Upper lobe of left lung (tissue), 4 donors: ENCODE measurements around the gene TP63.

Experiments used
- POLR2A ChIP-seq, 4 donors: fragments of 450-650 bp; IDR thresholded peaks; one replicate each; pipeline ENCODE4 v1.5.1; 2016 to 2017; ENCODE audit warnings: antibody characterized with exemption in 4 of 4, mild to moderate bottlenecking in 2 of 4
- TF ChIP-seq, protein P1 (sequence below), 6 experiments: fragments of 450-650 bp in 4 of 6; fragments of 200-600 bp in 2 of 6; sonication (generic) in 2 of 6; IDR thresholded peaks; one replicate each; pipeline ENCODE4 v1.5.1; 2016 to 2019; ENCODE audit warnings: antibody characterized with exemption in 6 of 6

DNA sequence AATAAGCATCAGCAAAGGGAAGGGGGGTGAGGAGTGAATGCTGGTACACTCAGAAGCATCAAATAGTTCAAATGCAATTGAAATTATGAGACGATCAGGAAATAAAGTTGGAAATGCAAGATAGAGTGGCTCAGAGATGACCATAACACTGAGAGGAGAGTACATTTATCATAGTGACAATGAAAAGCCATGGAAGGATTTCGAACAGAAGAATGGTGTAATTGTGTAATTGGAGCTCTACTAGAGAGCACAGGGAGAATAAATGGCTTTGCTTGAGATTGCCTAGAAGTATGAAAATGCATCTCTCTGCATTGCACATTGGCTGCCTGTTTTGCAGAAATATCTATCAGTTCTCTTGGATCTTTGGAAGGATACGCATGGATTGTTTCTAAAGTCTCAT is 163.3 kb downstream of the TP63 start:
- TF ChIP-seq, protein P1, sequence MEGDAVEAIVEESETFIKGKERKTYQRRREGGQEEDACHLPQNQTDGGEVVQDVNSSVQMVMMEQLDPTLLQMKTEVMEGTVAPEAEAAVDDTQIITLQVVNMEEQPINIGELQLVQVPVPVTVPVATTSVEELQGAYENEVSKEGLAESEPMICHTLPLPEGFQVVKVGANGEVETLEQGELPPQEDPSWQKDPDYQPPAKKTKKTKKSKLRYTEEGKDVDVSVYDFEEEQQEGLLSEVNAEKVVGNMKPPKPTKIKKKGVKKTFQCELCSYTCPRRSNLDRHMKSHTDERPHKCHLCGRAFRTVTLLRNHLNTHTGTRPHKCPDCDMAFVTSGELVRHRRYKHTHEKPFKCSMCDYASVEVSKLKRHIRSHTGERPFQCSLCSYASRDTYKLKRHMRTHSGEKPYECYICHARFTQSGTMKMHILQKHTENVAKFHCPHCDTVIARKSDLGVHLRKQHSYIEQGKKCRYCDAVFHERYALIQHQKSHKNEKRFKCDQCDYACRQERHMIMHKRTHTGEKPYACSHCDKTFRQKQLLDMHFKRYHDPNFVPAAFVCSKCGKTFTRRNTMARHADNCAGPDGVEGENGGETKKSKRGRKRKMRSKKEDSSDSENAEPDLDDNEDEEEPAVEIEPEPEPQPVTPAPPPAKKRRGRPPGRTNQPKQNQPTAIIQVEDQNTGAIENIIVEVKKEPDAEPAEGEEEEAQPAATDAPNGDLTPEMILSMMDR (IDR thresholded peaks at IDR 0.05): no peak
- TF ChIP-seq POLR2A (IDR thresholded peaks at IDR 0.05): no peak
